ENCODE results near the gene NPAP1.
"Not testable (repeated sequence)": the region's sequence is repeated elsewhere in the genome, so short reads cannot be mapped to it uniquely, and the experiment has no call there.

NPAP1 gene

GRCh38 chr15:24675332-24676144 lies at the start of gene NPAP1:
Gene NPAP1 (plus strand): TSS chr15:24675775. CDS start chr15:24675868, 93 bp downstream.
- DNase-seq (ENCODE audit: low read depth in 3 of 3): no peak

DNA sequence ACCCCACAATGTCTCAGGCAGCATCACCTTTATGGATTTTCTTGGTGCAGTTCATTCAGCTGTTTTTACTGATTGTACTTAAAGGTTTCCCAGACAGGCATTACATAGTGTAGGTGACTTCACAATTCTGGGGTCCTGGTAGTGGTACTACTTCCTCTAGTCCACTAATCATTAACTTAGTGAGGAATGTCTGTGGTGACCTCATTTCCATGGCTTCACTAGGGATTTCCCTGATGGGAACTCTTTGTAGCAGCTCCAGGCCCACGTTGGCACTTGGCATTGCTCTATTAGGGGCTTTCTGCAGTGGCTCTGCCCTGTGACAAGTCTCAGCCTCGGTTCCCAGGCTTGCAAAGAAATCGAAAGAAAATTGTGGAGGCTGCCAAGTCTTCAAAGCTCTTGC lies 48.1 kb upstream of the NPAP1 start:
- no peak for DNase-seq (ENCODE audit: low read depth in 3 of 3)

- DNase-seq (ENCODE audit: low read depth in 3 of 3): no peak
These were observed 42.5 kb upstream of the NPAP1 start for GRCh38 chr15:24633082-24633481.

GRCh38 chr15:24639412-24639811 lies 36.2 kb upstream of the NPAP1 start:
- not testable (repeated sequence) for DNase-seq (ENCODE audit: low read depth in 3 of 3)

DNA sequence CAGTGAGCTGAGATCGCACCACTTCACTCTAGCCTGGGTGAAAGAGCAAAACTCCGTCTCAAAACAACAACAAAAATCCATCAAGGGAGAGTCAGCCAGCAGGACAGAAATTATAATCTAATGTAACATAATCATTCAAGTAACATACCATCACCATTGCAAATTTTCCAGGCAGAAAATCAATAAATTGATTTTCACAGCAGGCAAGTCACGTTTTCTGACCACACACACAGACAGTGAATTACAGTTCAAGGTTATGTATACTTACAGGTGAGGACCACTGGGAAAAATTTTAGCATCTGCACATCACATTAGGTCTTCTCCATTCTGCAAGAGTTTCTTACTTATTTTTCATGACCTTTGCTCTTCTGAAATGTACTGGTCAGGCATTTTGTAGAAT lies 29.9 kb upstream of the NPAP1 start:
- DNase-seq (ENCODE audit: low read depth in 3 of 3): no peak

DNA sequence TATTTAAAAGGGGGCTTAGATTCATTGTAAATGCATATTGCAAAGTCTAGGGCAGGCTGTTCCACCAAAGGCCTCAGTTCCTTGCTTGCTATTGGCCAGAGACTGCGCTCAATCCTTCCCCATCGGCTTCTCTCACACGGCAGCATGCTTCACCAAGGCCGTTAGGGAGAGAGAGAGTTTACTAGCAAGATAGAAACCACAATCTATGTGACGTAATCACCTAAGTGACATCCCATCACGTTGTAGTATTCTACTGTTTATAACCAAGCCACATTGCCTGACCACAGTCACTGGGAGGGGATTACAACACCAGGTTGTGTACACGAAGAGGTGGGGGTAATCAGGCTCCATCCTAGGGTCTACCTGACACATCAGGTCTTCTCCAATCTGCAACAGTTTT lies 16.0 kb upstream of the NPAP1 start:
- DNase-seq (ENCODE audit: low read depth in 3 of 3): no peak

- DNase-seq (ENCODE audit: low read depth in 3 of 3): no peak
These were observed 12.6 kb upstream of the NPAP1 start for GRCh38 chr15:24662991-24663390.

GRCh38 chr15:24676431-24676830 lies 856 bp downstream of the NPAP1 start:
- no peak for DNase-seq (ENCODE audit: low read depth in 3 of 3)

GRCh38 chr15:24678485-24678884 lies 2.9 kb downstream of the NPAP1 start:
- DNase-seq (ENCODE audit: low read depth in 3 of 3): no peak

DNA sequence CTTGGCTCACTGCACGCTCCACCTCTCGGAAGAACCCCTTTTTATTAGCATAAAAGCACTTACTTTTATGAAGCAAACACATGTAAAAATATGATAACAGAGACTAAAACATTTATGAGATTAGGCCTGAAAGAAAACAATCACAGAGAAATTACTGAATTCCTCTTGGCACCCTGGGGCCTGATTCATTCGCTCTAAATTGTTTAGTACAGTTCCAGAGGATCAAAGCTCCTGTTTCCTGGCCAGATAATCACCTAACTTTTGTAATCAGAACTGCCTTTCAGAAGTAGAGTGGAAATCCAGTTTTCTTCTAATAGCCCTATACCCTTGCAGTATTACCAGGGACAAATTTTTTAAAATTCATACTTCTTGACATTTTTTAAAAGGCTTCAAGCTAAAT lies 6.4 kb downstream of the NPAP1 start:
- DNase-seq (ENCODE audit: low read depth in 3 of 3): no peak

- not testable (repeated sequence) for DNase-seq (ENCODE audit: low read depth in 3 of 3)
These were observed 7.3 kb downstream of the NPAP1 start for GRCh38 chr15:24682905-24683304.

DNA sequence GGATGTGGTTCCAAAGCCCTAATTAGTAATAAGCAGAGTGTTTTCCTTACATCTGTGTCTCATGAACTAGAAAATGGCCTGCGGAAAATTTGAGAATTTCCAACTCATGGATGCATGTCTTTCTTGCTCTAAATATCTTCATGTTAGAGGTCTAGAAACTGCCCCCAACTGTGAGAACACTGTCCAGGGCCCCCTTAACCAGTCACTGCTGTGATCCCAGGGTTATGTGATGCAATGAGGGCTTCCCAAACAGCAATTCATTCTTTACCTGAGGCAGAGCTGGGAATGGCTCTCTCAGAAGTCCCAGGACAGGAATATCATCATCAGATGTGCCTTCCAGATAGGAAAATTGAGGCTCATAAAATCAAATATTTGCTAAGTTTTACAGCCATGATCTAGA lies 8.2 kb downstream of the NPAP1 start:
- no peak for DNase-seq (ENCODE audit: low read depth in 3 of 3)

GRCh38 chr15:24684313-24684712 lies 8.7 kb downstream of the NPAP1 start:
- DNase-seq (ENCODE audit: low read depth in 3 of 3): no peak

DNA sequence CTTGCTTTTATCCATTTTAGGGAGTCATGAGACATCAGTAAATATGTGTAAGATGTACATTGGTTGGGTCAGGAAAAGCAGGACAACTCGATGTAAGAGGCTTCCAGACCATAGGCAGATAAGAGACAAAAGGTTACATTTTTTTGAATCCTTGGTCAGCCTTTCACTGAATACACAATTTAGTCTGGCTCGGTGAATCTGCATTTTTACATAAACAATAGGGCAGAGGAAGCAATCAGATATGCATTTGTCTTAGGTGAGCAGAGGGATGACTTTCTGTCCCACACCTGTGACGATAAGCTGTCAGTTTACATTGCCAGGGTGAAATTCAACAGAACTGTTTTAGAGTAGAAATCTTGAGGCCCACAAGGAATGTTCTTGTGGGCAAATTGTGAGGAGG lies 20.6 kb downstream of the NPAP1 start:
- DNase-seq (ENCODE audit: low read depth in 3 of 3): no peak

DNA sequence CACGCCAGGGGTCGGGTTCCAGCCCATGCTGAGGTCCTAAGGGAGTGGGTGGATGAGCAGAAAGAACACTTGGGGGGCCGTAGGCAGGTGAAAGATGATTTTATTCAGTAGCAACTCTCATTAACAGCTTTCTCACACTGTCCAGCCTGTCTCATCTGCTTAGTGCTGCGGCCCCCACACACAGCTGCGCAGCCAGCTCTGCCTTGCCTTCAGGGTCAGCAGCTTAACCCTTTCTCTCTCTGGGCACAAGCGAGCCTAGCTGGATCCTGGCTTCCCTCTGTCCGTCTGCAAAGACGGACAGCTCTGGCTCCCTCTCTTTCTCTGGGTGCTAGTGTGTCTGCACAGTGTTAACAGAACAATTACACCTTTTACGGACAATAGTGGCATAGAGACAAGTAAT lies 21.3 kb downstream of the NPAP1 start:
- DNase-seq (ENCODE audit: low read depth in 3 of 3): no peak

DNA sequence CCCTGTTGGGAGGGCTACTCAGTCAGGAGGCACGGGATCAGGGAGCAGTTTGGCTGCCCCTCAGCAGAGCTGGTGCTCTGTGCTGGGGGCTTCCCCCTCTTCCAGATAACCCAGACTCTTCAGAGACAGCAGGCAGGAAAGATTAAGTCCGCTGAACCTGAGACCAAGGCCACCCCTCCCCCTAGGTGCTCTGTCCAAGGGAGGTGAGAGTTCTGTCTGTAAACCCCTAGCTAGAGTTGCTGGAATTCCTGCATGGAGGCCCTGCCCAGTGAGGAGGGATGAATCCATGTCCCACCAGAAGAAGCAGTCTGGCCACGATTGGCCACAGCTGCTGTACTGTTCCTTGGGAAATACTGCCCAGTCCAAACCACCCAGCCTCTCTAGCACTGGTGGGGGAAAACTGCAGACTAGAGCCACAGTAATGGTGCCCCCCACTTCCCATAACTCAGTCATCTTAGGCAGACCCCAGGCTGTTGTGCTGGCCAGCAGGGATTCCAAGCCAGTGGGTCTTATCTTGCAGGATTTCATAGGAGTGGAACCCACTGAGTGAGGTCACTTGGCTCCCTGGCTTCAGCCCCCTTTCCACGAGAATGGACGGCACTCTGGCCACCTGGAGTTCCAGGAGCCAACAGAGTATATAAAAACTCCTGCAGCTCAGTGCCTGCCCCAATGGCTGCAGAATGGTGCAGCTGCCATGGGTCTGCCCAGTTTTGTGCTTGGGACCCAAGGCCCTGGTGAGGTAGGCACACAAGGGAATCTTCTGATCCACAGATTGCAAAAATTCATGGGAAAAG lies 42.9 kb downstream of the NPAP1 start:
- DNase-seq (ENCODE audit: low read depth in 3 of 3): no peak

GRCh38 chr15:24729760-24730159 lies 54.2 kb downstream of the NPAP1 start:
- DNase-seq (ENCODE audit: low read depth in 3 of 3): no peak
